ENCODE measurements around the gene IGF1R. TPM values are rescaled to one million over a fixed set of nuclear protein-coding genes. Genes with fewer than 3 reads are reported as not detected.
A peak's percentile ranks its signal among the peaks of the same experiment; 100 is the strongest.

Gene IGF1R
- total and polyA plus RNA-seq, 7 donors = 1.2 to 130 (median 39.6) TPM

GRCh38 chr15:98759277-98759676 is 110.9 kb downstream of the IGF1R start:
- 76 to 95% methylated on average over 3 of the region's 3 CpGs for WGBS, 2 donors
- Histone ChIP-seq H3K9me3 (no peaks in the 10 kb centered on the region), H3K27me3 (no peaks in the 10 kb centered on the region), H3K36me3 (no peaks in the 10 kb centered on the region), H3K27ac (no peak overlapping the region), H3K4me1 (peaks cover 0 to 59% (median 49%) of the 10 kb centered on the region in 4 donors), H3K4me3 (no peak overlapping the region)
- TF ChIP-seq POLR2AphosphoS5 (IDR thresholded peaks at IDR 0.05) (no peak), EP300 (IDR thresholded peaks at IDR 0.05) (no peak), CTCF (IDR thresholded peaks at IDR 0.05) (no peak), POLR2A (IDR thresholded peaks at IDR 0.05) (no peak)
- intact Hi-C loops (cut with DNase I) = no loop called here
- no peak for DNase-seq

GRCh38 chr15:98760112-98760826 is 111.9 kb downstream of the IGF1R start:
- intact Hi-C loops (cut with DNase I) = no loop called here
- peaks cover 0 to 50% (median 41%) of the 10 kb centered on the region in 4 donors for H3K4me1 ChIP-seq
- H3K9me3 ChIP-seq = no peaks in the 10 kb centered on the region
- no peaks in the 10 kb centered on the region for H3K36me3 ChIP-seq
- peak; percentile 70 for DNase-seq
- TF ChIP-seq CTCF (IDR thresholded peaks at IDR 0.05) = no peak
- TF ChIP-seq POLR2AphosphoS5 (IDR thresholded peaks at IDR 0.05) = no peak
- TF ChIP-seq EP300 (IDR thresholded peaks at IDR 0.05) = no peak
- no peak for TF ChIP-seq POLR2A (IDR thresholded peaks at IDR 0.05)
- peak overlapping the region in 2 of 4 donors; percentile 43 to 52 for H3K27ac ChIP-seq
- no peak overlapping the region for H3K4me3 ChIP-seq
- 19 to 69% methylated on average over 9 of the region's 9 CpGs for WGBS, 2 donors
- no peaks in the 10 kb centered on the region for H3K27me3 ChIP-seq

DNA sequence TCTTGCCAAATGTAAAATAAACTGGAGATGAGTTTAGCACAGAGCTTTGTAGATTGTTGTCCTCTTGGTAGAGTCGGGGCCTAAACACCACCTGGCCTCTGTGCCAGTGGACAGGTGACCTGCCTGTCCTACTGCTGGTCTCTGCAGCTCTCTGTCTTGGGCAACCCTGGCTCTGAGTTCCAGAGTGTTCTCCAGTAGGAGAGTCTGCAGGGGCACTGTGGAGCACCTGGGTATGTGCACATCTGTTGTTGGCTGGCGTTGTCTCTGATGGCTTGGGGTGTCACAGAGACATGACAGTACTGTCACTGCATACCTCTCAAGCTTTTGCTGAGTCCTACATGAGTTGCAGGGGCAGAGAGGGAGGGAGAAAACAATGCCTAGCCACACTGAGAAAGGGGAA is 112.6 kb downstream of the IGF1R start:
- peaks cover 0 to 55% (median 44%) of the 10 kb centered on the region in 4 donors for H3K4me1 ChIP-seq
- H3K36me3 ChIP-seq = no peaks in the 10 kb centered on the region
- H3K27me3 ChIP-seq = no peaks in the 10 kb centered on the region
- H3K27ac ChIP-seq = peak overlapping the region in 2 of 4 donors; percentile 43 to 52
- no peak for DNase-seq
- no peaks in the 10 kb centered on the region for H3K9me3 ChIP-seq
- intact Hi-C loops (cut with DNase I) = no loop called here
- H3K4me3 ChIP-seq = no peak overlapping the region
- 76 to 83% methylated on average over 2 of the region's 2 CpGs for WGBS, 2 donors
- TF ChIP-seq POLR2AphosphoS5 (IDR thresholded peaks at IDR 0.05) = no peak
- TF ChIP-seq CTCF (IDR thresholded peaks at IDR 0.05) = no peak
- no peak for TF ChIP-seq POLR2A (IDR thresholded peaks at IDR 0.05)
- TF ChIP-seq EP300 (IDR thresholded peaks at IDR 0.05) = no peak

GRCh38 chr15:98763179-98763578 is 114.8 kb downstream of the IGF1R start:
- Histone ChIP-seq H3K27me3 (no peaks in the 10 kb centered on the region), H3K4me1 (peaks cover 0 to 50% (median 43%) of the 10 kb centered on the region in 4 donors), H3K27ac (peak overlapping the region in 2 of 4 donors; percentile 30 to 42), H3K9me3 (no peaks in the 10 kb centered on the region), H3K36me3 (no peaks in the 10 kb centered on the region), H3K4me3 (no peak overlapping the region)
- TF ChIP-seq EP300 (IDR thresholded peaks at IDR 0.05) = no peak
- TF ChIP-seq POLR2AphosphoS5 (IDR thresholded peaks at IDR 0.05) = no peak
- no peak for TF ChIP-seq CTCF (IDR thresholded peaks at IDR 0.05)
- TF ChIP-seq POLR2A (IDR thresholded peaks at IDR 0.05) = no peak
- WGBS, 2 donors = 20 to 63% methylated on average over 4 of the region's 4 CpGs
- DNase-seq = no peak
- intact Hi-C loops (cut with DNase I) = no loop called here
